Neural cell (in vitro differentiated cells): ENCODE measurements around the gene NPR3. TPM values are rescaled to one million over a fixed set of nuclear protein-coding genes. Genes with fewer than 3 reads are reported as not detected.

Experiments
- H2AFZ ChIP-seq: fragments of 200-600, 300-800 bp; sonication (generic), shearing (Covaris generic); 2 replicates; pipeline ENCODE4 v1.6.0; 2014; ENCODE audit warnings: low read depth, mild to moderate bottlenecking, antibody characterized with exemption, low read length, moderate library complexity
- H3F3A ChIP-seq: fragments of 200-600 bp; shearing (Covaris generic); 2 replicates; pipeline ENCODE4 v1.6.1; 2016; ENCODE audit warnings: mild to moderate bottlenecking, moderate library complexity, mixed read lengths, antibody characterized with exemption, low read length; ENCODE audit not compliant: insufficient read depth, poor library complexity, severe bottlenecking
- H3K27ac ChIP-seq: fragments of 200-600, 300-800 bp; sonication (generic), shearing (Covaris generic); 2 replicates; pipeline ENCODE4 v1.5.1; 2014; ENCODE audit warnings: mild to moderate bottlenecking, low read length, moderate library complexity
- H3K27me3 ChIP-seq: fragments of 300-800, 200-600 bp; sonication (generic), shearing (Covaris generic); 2 replicates; pipeline ENCODE4 v1.6.0; 2014; ENCODE audit warnings: mild to moderate bottlenecking, low read depth, low read length, moderate library complexity; ENCODE audit not compliant: insufficient read depth
- H3K36me3 ChIP-seq: fragments of 300-800, 200-600 bp; sonication (generic), shearing (Covaris generic); 2 replicates; pipeline ENCODE4 v1.5.1; 2014; ENCODE audit warnings: mild to moderate bottlenecking, antibody characterized with exemption, low read length, moderate library complexity; ENCODE audit not compliant: insufficient read depth
- H3K4me2 ChIP-seq: fragments of 300-800, 200-600 bp; sonication (generic), shearing (Covaris generic); 2 replicates; pipeline ENCODE4 v1.6.0; 2014; ENCODE audit warnings: mild to moderate bottlenecking, low read length
- H3K4me3 ChIP-seq: fragments of 300-800, 200-600 bp; sonication (generic), shearing (Covaris generic); 2 replicates; pipeline ENCODE4 v1.5.1; 2014; ENCODE audit warnings: mild to moderate bottlenecking, low read length, moderate library complexity
- H3K79me2 ChIP-seq: fragments of 200-600 bp; shearing (Covaris generic); replicated peaks from 2 replicates; pipeline ENCODE4 v1.6.0; 2014; ENCODE audit warnings: mild to moderate bottlenecking, low read length, moderate library complexity; ENCODE audit not compliant: insufficient read depth
- H3K9ac ChIP-seq: fragments of 300-800, 200-600 bp; sonication (generic), shearing (Covaris generic); 2 replicates; pipeline ENCODE4 v1.6.1; 2016; ENCODE audit warnings: mild to moderate bottlenecking, low read length, mixed read lengths
- H3K9me2 ChIP-seq: fragments of 200-600 bp; shearing (Covaris generic); 2 replicates; pipeline ENCODE4 v1.6.1; 2016; ENCODE audit warnings: mild to moderate bottlenecking, low read length, mixed read lengths; ENCODE audit not compliant: insufficient read depth
- H3K9me3 ChIP-seq: fragments of 200-600, 300-800 bp; sonication (generic), shearing (Covaris generic); 2 replicates; pipeline ENCODE4 v1.6.1; 2016; ENCODE audit warnings: mild to moderate bottlenecking, mixed run types, low read length, moderate library complexity, mixed read lengths
- H4K20me1 ChIP-seq: fragments of 200-600 bp; shearing (Covaris generic); 2 replicates; pipeline ENCODE4 v1.6.1; 2016; ENCODE audit warnings: mild to moderate bottlenecking, mixed run types; ENCODE audit not compliant: insufficient read depth
- CTCF ChIP-seq: fragments of 450-650 bp; IDR thresholded peaks from 2 replicates; pipeline ENCODE4 v1.5.1; 2014; ENCODE audit warnings: antibody characterized with exemption, mild to moderate bottlenecking, moderate library complexity; ENCODE audit not compliant: poor library complexity, severe bottlenecking
- EP300 ChIP-seq: fragments of 450-650 bp; conservative IDR thresholded peaks from 2 replicates; pipeline ENCODE4 v1.6.1; 2014; ENCODE audit warnings: antibody characterized with exemption, mild to moderate bottlenecking, moderate library complexity; ENCODE audit not compliant: poor library complexity, severe bottlenecking
- EZH2 ChIP-seq: fragments of 200-600, 300-800 bp; shearing (Covaris generic), sonication (generic); IDR thresholded peaks from 2 replicates; pipeline ENCODE4 v1.6.1; 2014; ENCODE audit warnings: antibody characterized with exemption, low read length, borderline replicate concordance, mild to moderate bottlenecking; ENCODE audit not compliant: insufficient read depth, poor library complexity, severe bottlenecking
- MXI1 ChIP-seq: fragments of 450-650 bp; conservative IDR thresholded peaks from 2 replicates; pipeline ENCODE4 v1.6.1; 2014; ENCODE audit warnings: antibody characterized with exemption, mild to moderate bottlenecking; ENCODE audit not compliant: poor library complexity, severe bottlenecking
- POLR2AphosphoS5 ChIP-seq: IDR thresholded peaks from 2 replicates; pipeline ENCODE4 v1.6.1; 2012
- RAD21 ChIP-seq: fragments of 450-650 bp; conservative IDR thresholded peaks from 2 replicates; pipeline ENCODE4 v1.6.1; 2014; ENCODE audit warnings: antibody characterized with exemption, mild to moderate bottlenecking, moderate library complexity
- SMC3 ChIP-seq: fragments of 450-650 bp; conservative IDR thresholded peaks from 2 replicates; pipeline ENCODE4 v1.6.1; 2014; ENCODE audit warnings: antibody characterized with exemption, mild to moderate bottlenecking, moderate library complexity; ENCODE audit not compliant: poor library complexity
- TAF1 ChIP-seq: IDR thresholded peaks from 2 replicates; pipeline ENCODE4 v1.6.1; 2012; ENCODE audit warnings: low read depth
- polyA plus RNA-seq: library from polyadenylated mRNA; depleted of rRNA; stranded (reverse); fragments of >200 nt; gene quantifications from 2 replicates; pipeline ENCODE4 v1.2.3, GENCODE V29; 2014
- TF ChIP-seq, protein P1 (sequence below): IDR thresholded peaks from 2 replicates; pipeline ENCODE4 v1.6.1; 2012; ENCODE audit warnings: borderline replicate concordance

The NPR3 gene
- polyA plus RNA-seq, 1 donor from 2014 or later = 1.5 TPM

DNA sequence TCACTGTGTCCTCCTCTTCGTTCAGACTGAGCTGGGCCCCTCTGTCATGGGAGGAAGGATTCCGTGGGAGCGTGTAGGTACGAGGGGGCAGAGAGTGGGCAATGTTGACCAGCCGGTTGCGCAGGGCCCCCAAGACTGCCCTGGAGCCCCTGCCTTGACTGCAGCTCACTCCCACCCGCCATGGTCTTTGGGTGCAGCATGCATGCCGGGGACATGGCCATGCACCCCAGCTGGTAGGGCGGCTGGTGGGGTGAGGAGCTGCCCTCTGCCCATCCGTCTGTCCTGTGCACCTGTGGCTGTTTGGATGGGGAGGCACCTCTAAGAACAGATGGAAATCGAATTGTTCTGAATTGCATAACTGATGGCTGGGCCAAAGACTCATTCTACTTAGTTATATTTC lies 42.6 kb upstream of the NPR3 start:
- H3K9me2 ChIP-seq = no peaks in the 10 kb centered on the region
- H3K27ac ChIP-seq = no peak overlapping the region
- no peaks in the 10 kb centered on the region for H3K79me2 ChIP-seq
- H3K9me3 ChIP-seq = no peaks in the 10 kb centered on the region
- no peaks in the 10 kb centered on the region for H3K27me3 ChIP-seq
- H3F3A ChIP-seq = no peaks in the 10 kb centered on the region
- no peak for TF ChIP-seq CTCF
- TF ChIP-seq MXI1 = no peak
- TF ChIP-seq EZH2 = no peak
- TF ChIP-seq, protein P1, sequence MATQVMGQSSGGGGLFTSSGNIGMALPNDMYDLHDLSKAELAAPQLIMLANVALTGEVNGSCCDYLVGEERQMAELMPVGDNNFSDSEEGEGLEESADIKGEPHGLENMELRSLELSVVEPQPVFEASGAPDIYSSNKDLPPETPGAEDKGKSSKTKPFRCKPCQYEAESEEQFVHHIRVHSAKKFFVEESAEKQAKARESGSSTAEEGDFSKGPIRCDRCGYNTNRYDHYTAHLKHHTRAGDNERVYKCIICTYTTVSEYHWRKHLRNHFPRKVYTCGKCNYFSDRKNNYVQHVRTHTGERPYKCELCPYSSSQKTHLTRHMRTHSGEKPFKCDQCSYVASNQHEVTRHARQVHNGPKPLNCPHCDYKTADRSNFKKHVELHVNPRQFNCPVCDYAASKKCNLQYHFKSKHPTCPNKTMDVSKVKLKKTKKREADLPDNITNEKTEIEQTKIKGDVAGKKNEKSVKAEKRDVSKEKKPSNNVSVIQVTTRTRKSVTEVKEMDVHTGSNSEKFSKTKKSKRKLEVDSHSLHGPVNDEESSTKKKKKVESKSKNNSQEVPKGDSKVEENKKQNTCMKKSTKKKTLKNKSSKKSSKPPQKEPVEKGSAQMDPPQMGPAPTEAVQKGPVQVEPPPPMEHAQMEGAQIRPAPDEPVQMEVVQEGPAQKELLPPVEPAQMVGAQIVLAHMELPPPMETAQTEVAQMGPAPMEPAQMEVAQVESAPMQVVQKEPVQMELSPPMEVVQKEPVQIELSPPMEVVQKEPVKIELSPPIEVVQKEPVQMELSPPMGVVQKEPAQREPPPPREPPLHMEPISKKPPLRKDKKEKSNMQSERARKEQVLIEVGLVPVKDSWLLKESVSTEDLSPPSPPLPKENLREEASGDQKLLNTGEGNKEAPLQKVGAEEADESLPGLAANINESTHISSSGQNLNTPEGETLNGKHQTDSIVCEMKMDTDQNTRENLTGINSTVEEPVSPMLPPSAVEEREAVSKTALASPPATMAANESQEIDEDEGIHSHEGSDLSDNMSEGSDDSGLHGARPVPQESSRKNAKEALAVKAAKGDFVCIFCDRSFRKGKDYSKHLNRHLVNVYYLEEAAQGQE = no peak
- no peak for TF ChIP-seq POLR2AphosphoS5
- no peak for TF ChIP-seq SMC3
- no peak for TF ChIP-seq TAF1
- TF ChIP-seq EP300 = no peak
- no peak for TF ChIP-seq RAD21
- H3K4me2 ChIP-seq = no peak overlapping the region
- no peak overlapping the region for H3K9ac ChIP-seq
- no peaks in the 10 kb centered on the region for H3K36me3 ChIP-seq
- H4K20me1 ChIP-seq = no peaks in the 10 kb centered on the region
- H2AFZ ChIP-seq = no peak overlapping the region
- H3K4me3 ChIP-seq = no peak overlapping the region

DNA sequence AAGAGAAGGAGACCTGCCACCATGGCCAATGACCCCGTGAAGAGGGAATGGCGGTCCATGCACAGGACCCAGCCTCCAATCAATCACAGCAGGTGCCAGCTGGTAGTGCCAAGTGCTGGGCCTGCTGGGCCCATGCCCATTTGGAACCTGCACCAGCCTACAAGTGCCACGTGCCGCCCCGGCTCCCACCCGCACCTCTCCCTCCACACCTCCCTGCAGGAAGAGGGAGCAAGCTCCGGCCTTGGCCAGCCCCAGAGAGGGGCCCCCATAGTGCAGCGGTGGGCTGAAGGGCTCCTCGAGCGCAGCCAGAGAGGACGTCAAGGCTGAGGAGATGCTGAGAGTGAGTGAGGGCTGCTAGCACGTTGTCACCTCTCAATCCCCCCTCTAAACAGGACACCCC lies 37.8 kb upstream of the NPR3 start:
- Histone ChIP-seq H3K27ac (no peak overlapping the region), H3K4me3 (no peak overlapping the region), H4K20me1 (no peaks in the 10 kb centered on the region), H3K27me3 (no peaks in the 10 kb centered on the region), H3K9me3 (no peaks in the 10 kb centered on the region), H2AFZ (no peak overlapping the region), H3K4me2 (no peak overlapping the region), H3F3A (no peaks in the 10 kb centered on the region), H3K9me2 (no peaks in the 10 kb centered on the region), H3K9ac (no peak overlapping the region), H3K79me2 (no peaks in the 10 kb centered on the region), H3K36me3 (no peaks in the 10 kb centered on the region)
- TF ChIP-seq POLR2AphosphoS5 (no peak), SMC3 (no peak), EZH2 (no peak), TAF1 (no peak), MXI1 (no peak), RAD21 (no peak), EP300 (no peak), CTCF (no peak)
- TF ChIP-seq, protein P1 = no peak
